K562 (cell line): ENCODE measurements around the gene UBE3B.

Experiments used
- MAZ ChIP-seq, 2 experiments: fragments of 450-650 bp in 1 of 2; sonication (generic) in 1 of 2; formaldehyde crosslinking; IDR thresholded peaks in 1 of 2; conservative IDR thresholded peaks in 1 of 2; 2 replicates each; pipeline versions ENCODE4 v1.4.0 to v1.5.0; 2020; ENCODE audit warnings: mild to moderate bottlenecking in 1 of 2, missing genetic modification reagents in 1 of 2
- MED1 ChIP-seq: sonication (generic); formaldehyde crosslinking; IDR thresholded peaks from 2 replicates; pipeline ENCODE4 v1.8.1; 2023; ENCODE audit warnings: missing genetic modification reagents, borderline replicate concordance
- TCF7L2 ChIP-seq: fragments of 150-350 bp; IDR thresholded peaks from 2 replicates; pipeline ENCODE4 v1.6.1; 2016; ENCODE audit warnings: low read depth, mild to moderate bottlenecking, low read length, moderate library complexity
- TF ChIP-seq, protein P1 (sequence below): fragments of 450-650 bp; formaldehyde crosslinking; IDR thresholded peaks from 2 replicates; pipeline ENCODE4 v1.4.0; 2022; ENCODE audit warnings: missing genetic modification characterization
- TF ChIP-seq, protein P2 (sequence below), 2 experiments: fragments of 450-650 bp; formaldehyde crosslinking in 1 of 2; IDR thresholded peaks; 2 replicates each; pipeline versions ENCODE4 v1.4.0 to v1.6.1; 2014 to 2020; ENCODE audit warnings: mild to moderate bottlenecking in 2 of 2, borderline replicate concordance in 1 of 2, low read depth in 1 of 2

- TF ChIP-seq MED1 = no peak
- TF ChIP-seq TCF7L2 = no peak
- no peak for TF ChIP-seq MAZ (CRISPR knock-in tag; conservative IDR thresholded peaks at IDR 0.05 in 1 of 2, IDR thresholded peaks at IDR 0.05 in 1 of 2)
- TF ChIP-seq, protein P1, sequence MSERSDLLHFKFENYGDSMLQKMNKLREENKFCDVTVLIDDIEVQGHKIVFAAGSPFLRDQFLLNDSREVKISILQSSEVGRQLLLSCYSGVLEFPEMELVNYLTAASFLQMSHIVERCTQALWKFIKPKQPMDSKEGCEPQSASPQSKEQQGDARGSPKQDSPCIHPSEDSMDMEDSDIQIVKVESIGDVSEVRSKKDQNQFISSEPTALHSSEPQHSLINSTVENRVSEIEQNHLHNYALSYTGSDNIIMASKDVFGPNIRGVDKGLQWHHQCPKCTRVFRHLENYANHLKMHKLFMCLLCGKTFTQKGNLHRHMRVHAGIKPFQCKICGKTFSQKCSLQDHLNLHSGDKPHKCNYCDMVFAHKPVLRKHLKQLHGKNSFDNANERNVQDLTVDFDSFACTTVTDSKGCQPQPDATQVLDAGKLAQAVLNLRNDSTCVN (CRISPR knock-in tag) = no peak
- TF ChIP-seq, protein P2, sequence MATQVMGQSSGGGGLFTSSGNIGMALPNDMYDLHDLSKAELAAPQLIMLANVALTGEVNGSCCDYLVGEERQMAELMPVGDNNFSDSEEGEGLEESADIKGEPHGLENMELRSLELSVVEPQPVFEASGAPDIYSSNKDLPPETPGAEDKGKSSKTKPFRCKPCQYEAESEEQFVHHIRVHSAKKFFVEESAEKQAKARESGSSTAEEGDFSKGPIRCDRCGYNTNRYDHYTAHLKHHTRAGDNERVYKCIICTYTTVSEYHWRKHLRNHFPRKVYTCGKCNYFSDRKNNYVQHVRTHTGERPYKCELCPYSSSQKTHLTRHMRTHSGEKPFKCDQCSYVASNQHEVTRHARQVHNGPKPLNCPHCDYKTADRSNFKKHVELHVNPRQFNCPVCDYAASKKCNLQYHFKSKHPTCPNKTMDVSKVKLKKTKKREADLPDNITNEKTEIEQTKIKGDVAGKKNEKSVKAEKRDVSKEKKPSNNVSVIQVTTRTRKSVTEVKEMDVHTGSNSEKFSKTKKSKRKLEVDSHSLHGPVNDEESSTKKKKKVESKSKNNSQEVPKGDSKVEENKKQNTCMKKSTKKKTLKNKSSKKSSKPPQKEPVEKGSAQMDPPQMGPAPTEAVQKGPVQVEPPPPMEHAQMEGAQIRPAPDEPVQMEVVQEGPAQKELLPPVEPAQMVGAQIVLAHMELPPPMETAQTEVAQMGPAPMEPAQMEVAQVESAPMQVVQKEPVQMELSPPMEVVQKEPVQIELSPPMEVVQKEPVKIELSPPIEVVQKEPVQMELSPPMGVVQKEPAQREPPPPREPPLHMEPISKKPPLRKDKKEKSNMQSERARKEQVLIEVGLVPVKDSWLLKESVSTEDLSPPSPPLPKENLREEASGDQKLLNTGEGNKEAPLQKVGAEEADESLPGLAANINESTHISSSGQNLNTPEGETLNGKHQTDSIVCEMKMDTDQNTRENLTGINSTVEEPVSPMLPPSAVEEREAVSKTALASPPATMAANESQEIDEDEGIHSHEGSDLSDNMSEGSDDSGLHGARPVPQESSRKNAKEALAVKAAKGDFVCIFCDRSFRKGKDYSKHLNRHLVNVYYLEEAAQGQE (IDR thresholded peaks at IDR 0.05; ENCODE audit: borderline replicate concordance) = no peak
- TF ChIP-seq, protein P2 (CRISPR knock-in tag; IDR thresholded peaks at IDR 0.05; ENCODE audit: low read depth) = no peak
Observed at GRCh38 chr12:109573914-109574244, 96.4 kb downstream of the UBE3B start.
